HL-60/S4 treated with phorbol 12-myristate 13-acetate at 8.2 ng/mL for 4 days and 3 days (cell line): ENCODE measurements around the gene ARIH2.

Experiments
- in situ Hi-C: fragments of 300-500 bp; cut with MboI; formaldehyde crosslinking; loops from 2 replicates; pipeline ENCODE4 v1.15.0; 2022; ENCODE audit warnings: low sequenced_read_pairs

The ARIH2 gene

GRCh38 chr3:49017971-49018706, 99.5 kb downstream of the ARIH2 start, which contains the start of gene DALRD3:
Gene DALRD3 (minus strand): TSS chr3:49018580. CDS start chr3:49018564, 16 bp downstream.
- in situ Hi-C loops, result no loop called here

GRCh38 chr3:49018707-49019006, 100.0 kb downstream of the ARIH2 start:
- in situ Hi-C loops, result no loop called here

- in situ Hi-C loops, result no loop called here
These were observed 101.3 kb downstream of the ARIH2 start for GRCh38 chr3:49019941-49020329.

- in situ Hi-C loops, result no loop called here
These were observed 101.9 kb downstream of the ARIH2 start for GRCh38 chr3:49020330-49021212.

GRCh38 chr3:49021213-49021812, 102.7 kb downstream of the ARIH2 start:
- in situ Hi-C loops, result no loop called here

- in situ Hi-C loops, result no loop called here
These were observed 103.4 kb downstream of the ARIH2 start, which contains the start of gene NDUFAF3 for GRCh38 chr3:49021813-49022687. Gene NDUFAF3 (plus strand): TSS chr3:49022121. CDS start chr3:49022145, 24 bp downstream.

- in situ Hi-C loops, result no loop called here
These were observed 104.1 kb downstream of the ARIH2 start for GRCh38 chr3:49022688-49023171.

GRCh38 chr3:49023775-49024174, 105.1 kb downstream of the ARIH2 start:
- in situ Hi-C loops, result no loop called here

- in situ Hi-C loops, result no loop called here
These were observed 105.8 kb downstream of the ARIH2 start for GRCh38 chr3:49024449-49024848.

- in situ Hi-C loops, result no loop called here
These were observed 106.6 kb downstream of the ARIH2 start for GRCh38 chr3:49025005-49025792.

GRCh38 chr3:49025793-49026520, 107.3 kb downstream of the ARIH2 start:
- in situ Hi-C loops, result no loop called here

- in situ Hi-C loops, result no loop called here
These were observed 107.9 kb downstream of the ARIH2 start for GRCh38 chr3:49026536-49026935.

GRCh38 chr3:49027634-49028033, 109.0 kb downstream of the ARIH2 start:
- in situ Hi-C loops, result no loop called here

GRCh38 chr3:49028298-49028672, 109.6 kb downstream of the ARIH2 start:
- in situ Hi-C loops, result no loop called here

- in situ Hi-C loops, result no loop called here
These were observed 110.3 kb downstream of the ARIH2 start, which contains the start of gene IMPDH2 for GRCh38 chr3:49028673-49029562. Gene IMPDH2 (minus strand): TSS chr3:49029398. CDS start chr3:49029350, 48 bp downstream.

- in situ Hi-C loops, result no loop called here
These were observed 110.9 kb downstream of the ARIH2 start for GRCh38 chr3:49029563-49029884.

GRCh38 chr3:49030321-49030720, 111.7 kb downstream of the ARIH2 start:
- in situ Hi-C loops, result no loop called here

- in situ Hi-C loops, result no loop called here
These were observed 114.1 kb downstream of the ARIH2 start for GRCh38 chr3:49032646-49033304.
